Measurements from ENCODE around the gene GABRB2. TPM values are rescaled to one million over a fixed set of nuclear protein-coding genes. Genes with fewer than 3 reads are reported as not detected.
"Not testable (repeated sequence)": the region's sequence is repeated elsewhere in the genome, so short reads cannot be mapped to it uniquely, and the experiment has no call there.

Gene GABRB2
- total RNA-seq, 1 experiment from 2014 or later: not detected

DNA sequence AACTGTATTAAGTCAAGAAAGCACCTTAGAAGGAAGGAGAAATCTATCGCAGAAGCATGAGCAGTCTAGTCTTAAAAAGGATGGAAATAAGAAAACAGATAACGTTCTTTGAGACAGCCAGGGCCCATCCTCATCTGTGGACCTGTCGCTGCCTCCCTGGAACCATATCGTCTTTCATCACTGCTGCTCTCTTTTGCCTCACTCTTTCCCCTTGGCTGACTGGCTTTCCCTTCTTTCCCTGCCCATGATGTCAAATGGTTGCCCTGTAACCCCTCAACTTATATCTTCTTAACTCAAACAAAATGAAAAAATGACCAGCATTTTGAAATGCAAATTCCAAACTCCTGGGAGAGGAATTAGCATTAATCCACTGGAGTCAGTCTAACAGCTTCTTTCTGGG, 299.8 kb downstream of the GABRB2 start:
- Mint-ChIP-seq H3K9me3 (ENCODE audit: unreplicated experiment) (no peaks in the 10 kb centered on the region), H3K27ac (ENCODE audit: low read depth, unreplicated experiment) (no peak overlapping the region), H3K4me1 (ENCODE audit: insufficient read depth, unreplicated experiment) (no peaks in the 10 kb centered on the region), H3K27me3 (ENCODE audit: insufficient read depth, unreplicated experiment) (no peaks in the 10 kb centered on the region), H3K36me3 (ENCODE audit: insufficient read depth, unreplicated experiment) (no peaks in the 10 kb centered on the region), H3K4me3 (ENCODE audit: unreplicated experiment) (no peak overlapping the region)
- CTCF ChIA-PET: interaction anchor here (0.6 kb wide), 3 partner anchors 13 to 339 kb away, joined by 3 to 4 read pairs (median 4); no protein-coding TSS in a partner anchor
- BruUV-seq (replicated peaks): no TSS peak
- no peak for DNase-seq (ENCODE audit: unreplicated experiment)
- TF ChIP-seq, protein P1, sequence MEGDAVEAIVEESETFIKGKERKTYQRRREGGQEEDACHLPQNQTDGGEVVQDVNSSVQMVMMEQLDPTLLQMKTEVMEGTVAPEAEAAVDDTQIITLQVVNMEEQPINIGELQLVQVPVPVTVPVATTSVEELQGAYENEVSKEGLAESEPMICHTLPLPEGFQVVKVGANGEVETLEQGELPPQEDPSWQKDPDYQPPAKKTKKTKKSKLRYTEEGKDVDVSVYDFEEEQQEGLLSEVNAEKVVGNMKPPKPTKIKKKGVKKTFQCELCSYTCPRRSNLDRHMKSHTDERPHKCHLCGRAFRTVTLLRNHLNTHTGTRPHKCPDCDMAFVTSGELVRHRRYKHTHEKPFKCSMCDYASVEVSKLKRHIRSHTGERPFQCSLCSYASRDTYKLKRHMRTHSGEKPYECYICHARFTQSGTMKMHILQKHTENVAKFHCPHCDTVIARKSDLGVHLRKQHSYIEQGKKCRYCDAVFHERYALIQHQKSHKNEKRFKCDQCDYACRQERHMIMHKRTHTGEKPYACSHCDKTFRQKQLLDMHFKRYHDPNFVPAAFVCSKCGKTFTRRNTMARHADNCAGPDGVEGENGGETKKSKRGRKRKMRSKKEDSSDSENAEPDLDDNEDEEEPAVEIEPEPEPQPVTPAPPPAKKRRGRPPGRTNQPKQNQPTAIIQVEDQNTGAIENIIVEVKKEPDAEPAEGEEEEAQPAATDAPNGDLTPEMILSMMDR (IDR thresholded peaks at IDR 0.05; ENCODE audit: unreplicated experiment): no peak
- intact Hi-C loops (cut with micrococcal nuclease): no loop called here
- POLR2A ChIA-PET: no interaction called here

DNA sequence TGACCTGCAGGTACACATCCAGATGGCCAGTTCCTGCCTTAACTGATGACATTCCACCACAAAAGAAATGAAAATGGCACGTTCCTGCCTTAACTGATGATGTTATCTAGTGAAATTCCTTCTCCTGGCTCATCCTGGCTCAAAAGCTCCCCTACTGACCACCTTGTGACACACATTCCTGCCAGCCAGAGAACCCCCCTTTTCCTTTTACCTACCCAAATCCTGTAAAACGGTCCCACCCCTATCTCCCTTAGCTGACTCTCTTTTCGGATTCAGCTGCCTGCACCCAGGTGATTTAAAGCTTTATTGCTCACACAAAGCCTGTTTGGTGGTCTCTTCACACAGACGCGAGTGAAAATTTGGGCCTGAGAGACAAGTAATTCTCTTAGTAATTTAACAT, 300.7 kb downstream of the GABRB2 start:
- H3K4me1 Mint-ChIP-seq (ENCODE audit: insufficient read depth, unreplicated experiment); H3K4me3 Mint-ChIP-seq (ENCODE audit: unreplicated experiment); intact Hi-C loops (cut with micrococcal nuclease); H3K36me3 Mint-ChIP-seq (ENCODE audit: insufficient read depth, unreplicated experiment); H3K27me3 Mint-ChIP-seq (ENCODE audit: insufficient read depth, unreplicated experiment); H3K27ac Mint-ChIP-seq (ENCODE audit: low read depth, unreplicated experiment); DNase-seq (ENCODE audit: unreplicated experiment); BruUV-seq (replicated peaks); H3K9me3 Mint-ChIP-seq (ENCODE audit: unreplicated experiment): not testable (repeated sequence)
- ChIA-PET CTCF (interaction anchor here (0.7 kb wide), 1 partner anchor 298 kb away, joined by 3 read pairs; no protein-coding TSS in a partner anchor), POLR2A (interaction anchor here (0.7 kb wide), 1 partner anchor 725 kb away, joined by 3 read pairs; no protein-coding TSS in a partner anchor)

Other genes with a start within 250 kb of the GABRB2 start
- not detected in 2 replicates for gene GABRA6, start 139.0 kb upstream of the GABRB2 start, total RNA-seq (2022)